Vagina (tissue), 2 donors: Measurements from ENCODE around the gene STK32B.

Experiments used
- POLR2AphosphoS5 ChIP-seq, 2 donors: sonication (generic); formaldehyde crosslinking; IDR thresholded peaks; one replicate each; pipeline ENCODE4 v1.9.0; 2017; ENCODE audit warnings: antibody characterized with exemption in 2 of 2, mild to moderate bottlenecking in 2 of 2, low read depth in 1 of 2; ENCODE audit not compliant: insufficient read depth in 1 of 2
- TF ChIP-seq, protein P1 (sequence below), 3 experiments: fragments of 450-650 bp in 2 of 3; fragments of 200-600 bp in 1 of 3; sonication (generic) in 1 of 3; IDR thresholded peaks; one replicate each; pipeline ENCODE4 v1.5.1; 2017 to 2019; ENCODE audit warnings: antibody characterized with exemption in 3 of 3, mild to moderate bottlenecking in 2 of 3, moderate library complexity in 2 of 3

DNA sequence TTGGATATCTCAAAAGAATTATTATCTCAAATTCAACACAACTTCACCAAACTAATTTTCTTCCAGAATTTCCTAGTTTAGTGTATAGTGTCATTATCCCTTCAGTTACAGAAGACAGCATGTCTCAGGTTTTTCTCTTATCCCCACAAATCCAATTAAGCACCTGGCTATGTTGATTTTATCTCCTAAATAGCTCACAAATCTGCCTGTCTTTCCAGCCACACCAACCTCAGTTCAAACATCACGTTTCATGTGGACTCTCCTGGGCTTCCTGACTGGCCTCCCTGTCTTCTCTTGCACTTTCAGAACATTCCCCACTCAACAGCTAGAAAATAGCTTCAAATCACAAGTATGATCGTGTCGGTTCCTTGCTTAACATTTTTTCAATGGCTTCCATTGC, 14.8 kb downstream of the STK32B start:
- TF ChIP-seq, protein P1, sequence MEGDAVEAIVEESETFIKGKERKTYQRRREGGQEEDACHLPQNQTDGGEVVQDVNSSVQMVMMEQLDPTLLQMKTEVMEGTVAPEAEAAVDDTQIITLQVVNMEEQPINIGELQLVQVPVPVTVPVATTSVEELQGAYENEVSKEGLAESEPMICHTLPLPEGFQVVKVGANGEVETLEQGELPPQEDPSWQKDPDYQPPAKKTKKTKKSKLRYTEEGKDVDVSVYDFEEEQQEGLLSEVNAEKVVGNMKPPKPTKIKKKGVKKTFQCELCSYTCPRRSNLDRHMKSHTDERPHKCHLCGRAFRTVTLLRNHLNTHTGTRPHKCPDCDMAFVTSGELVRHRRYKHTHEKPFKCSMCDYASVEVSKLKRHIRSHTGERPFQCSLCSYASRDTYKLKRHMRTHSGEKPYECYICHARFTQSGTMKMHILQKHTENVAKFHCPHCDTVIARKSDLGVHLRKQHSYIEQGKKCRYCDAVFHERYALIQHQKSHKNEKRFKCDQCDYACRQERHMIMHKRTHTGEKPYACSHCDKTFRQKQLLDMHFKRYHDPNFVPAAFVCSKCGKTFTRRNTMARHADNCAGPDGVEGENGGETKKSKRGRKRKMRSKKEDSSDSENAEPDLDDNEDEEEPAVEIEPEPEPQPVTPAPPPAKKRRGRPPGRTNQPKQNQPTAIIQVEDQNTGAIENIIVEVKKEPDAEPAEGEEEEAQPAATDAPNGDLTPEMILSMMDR (IDR thresholded peaks at IDR 0.05) = no peak
- no peak for TF ChIP-seq POLR2AphosphoS5 (IDR thresholded peaks at IDR 0.05; ENCODE audit: insufficient read depth in 1 of 2, low read depth in 1 of 2)
